T follicular helper cell (primary cell): Measurements from ENCODE around the gene OSCP1.
A peak's percentile ranks its signal among the peaks of the same experiment; 100 is the strongest.

Experiments used
- DNase-seq: peaks from one replicate; pipeline ENCODE4 v3.0.0-alpha.2; 2020; ENCODE audit warnings: low read depth

Gene OSCP1

GRCh38 chr1:36472656-36473055, 22.4 kb upstream of the OSCP1 start:
- no peak for DNase-seq

GRCh38 chr1:36471830-36472641, 21.8 kb upstream of the OSCP1 start:
- DNase-seq, result no peak

DNA sequence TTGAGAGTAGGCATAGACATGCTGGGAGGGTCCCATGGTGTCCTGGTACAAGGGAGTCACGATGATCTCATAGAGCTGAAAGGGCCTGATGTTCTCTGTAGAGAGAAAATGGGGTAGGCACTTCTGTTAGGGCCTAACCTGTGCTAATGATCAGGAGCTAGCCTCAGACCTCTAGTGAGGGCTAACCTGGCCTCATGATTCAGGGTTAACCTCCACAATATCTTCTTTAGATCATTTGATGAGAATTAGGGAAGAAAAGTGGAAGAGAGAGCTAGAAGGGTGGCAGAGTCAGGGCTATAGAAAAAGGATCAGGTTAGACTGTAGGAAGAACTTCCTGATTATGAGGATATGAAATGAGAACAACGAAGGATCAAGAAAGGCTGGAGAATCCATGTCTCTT, 18.9 kb upstream of the OSCP1 start:
- no peak for DNase-seq

- no peak for DNase-seq
Measured at GRCh38 chr1:36467700-36468455, 17.6 kb upstream of the OSCP1 start.

- no peak for DNase-seq
Measured at GRCh38 chr1:36467027-36467410, 16.8 kb upstream of the OSCP1 start.

GRCh38 chr1:36466370-36467026, 16.2 kb upstream of the OSCP1 start:
- no peak for DNase-seq

GRCh38 chr1:36465731-36466369, 15.6 kb upstream of the OSCP1 start:
- DNase-seq, result no peak

- DNase-seq, result no peak
Measured at GRCh38 chr1:36464605-36465393, 14.5 kb upstream of the OSCP1 start.

- peak; percentile 91 for DNase-seq
Measured at GRCh38 chr1:36463803-36464604, 13.8 kb upstream of the OSCP1 start, which contains the start of gene MRPS15. MRPS15 (minus strand) TSS chr1:36464384; CDS start chr1:36464275, 109 bp downstream.

DNA sequence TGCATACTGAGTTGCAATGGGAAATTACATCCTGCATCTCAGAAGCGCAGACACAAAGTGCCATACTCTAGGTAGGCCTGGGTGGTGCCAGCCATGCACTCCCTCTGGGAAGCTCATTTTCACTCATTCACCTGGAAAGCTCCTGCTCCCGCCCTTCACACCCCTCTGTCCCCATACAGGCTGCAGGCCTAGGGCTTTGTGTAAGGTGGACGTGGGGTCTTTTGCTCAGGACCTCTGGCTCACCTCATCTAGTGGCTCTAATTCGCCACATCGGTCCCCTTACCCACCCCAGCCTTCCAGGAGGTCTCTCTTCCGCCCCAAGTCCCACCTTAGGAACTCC, 13.2 kb upstream of the OSCP1 start:
- DNase-seq, result no peak

- DNase-seq, result no peak
Measured at GRCh38 chr1:36458910-36459309, 8.7 kb upstream of the OSCP1 start.

- no peak for DNase-seq
Measured at GRCh38 chr1:36457691-36458090, 7.4 kb upstream of the OSCP1 start.

GRCh38 chr1:36456391-36456928, 6.2 kb upstream of the OSCP1 start:
- DNase-seq, result no peak

GRCh38 chr1:36455386-36455785, 5.1 kb upstream of the OSCP1 start:
- no peak for DNase-seq

DNA sequence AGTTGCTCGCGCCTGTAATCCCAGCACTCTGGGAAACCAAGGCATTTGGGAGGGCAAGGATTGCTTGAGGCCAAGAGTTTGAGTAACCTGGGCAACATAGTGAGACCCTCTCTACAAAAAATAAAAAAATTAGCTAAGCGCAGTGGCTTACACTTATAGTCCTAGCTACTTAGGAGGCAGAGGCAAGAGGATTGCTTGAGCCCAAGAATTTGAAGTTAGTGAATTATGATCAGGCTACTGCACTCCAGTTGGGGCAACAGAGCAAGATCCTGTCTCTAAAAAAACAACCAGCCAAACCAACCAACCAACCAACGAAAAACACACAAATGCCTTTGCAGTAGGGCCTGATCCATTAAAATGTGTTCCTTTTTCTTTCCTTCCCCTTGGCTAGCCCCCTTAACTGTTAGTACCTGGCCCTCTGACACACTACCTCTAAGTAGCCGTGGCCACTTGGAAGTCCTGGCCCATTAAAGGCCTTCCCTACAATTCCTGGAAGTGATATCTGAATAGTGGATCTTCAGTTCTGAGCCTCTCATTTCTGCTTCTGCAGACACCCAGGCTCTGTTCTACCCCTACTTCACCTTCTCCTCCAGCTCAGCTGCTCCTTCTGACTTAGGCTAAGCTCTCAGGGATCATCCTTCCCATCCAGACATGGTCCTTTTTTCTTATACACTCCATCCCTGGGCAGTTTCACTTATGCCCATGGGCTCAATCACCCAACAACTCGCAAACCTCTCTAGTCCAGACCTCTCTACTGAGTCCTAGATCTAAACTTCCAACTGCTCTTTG, 3.5 kb upstream of the OSCP1 start:
- no peak for DNase-seq

DNA sequence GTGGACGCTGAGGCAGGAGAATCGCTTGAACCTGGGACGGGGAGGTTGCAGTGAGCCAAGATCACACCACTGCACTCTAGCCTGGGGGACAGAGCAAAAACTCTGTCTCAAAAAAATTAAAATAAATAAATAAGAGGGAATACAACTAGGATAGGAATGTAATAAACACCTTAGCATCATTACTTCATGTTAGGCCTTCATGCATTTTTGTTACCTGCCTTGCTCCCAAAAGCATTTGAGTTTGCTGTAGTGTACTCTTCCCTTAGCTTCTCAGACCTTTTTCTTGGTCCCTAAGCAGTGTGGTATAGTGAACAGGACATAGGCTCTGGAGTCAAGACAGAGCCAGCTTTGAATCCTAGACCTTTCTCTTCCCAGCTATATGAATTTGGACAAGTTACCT, 2.8 kb upstream of the OSCP1 start:
- no peak for DNase-seq

DNA sequence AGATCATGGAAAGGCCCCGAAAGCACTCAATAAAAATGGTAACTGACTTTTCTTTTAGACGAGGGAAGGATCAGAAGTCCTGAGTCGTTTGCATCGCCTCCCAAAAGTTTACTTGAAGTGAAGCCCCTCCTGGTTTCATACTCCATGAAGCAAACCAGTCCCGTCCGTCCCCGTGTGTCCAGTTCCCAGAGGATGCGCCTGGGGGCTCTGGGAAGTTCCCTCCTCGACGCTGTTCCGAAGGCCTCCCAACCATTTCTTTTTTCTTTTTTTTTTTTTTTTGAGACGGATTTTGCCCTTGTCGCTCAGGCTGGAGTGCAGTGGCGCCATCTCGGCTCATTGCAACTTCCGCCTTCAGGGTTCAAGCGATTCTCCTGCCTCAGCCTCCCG, 661 bp upstream of the OSCP1 start:
- DNase-seq, result no peak

GRCh38 chr1:36448530-36449056, 1.7 kb downstream of the OSCP1 start:
- DNase-seq, result no peak

- no peak for DNase-seq
Measured at GRCh38 chr1:36447450-36447849, 2.8 kb downstream of the OSCP1 start.
